Fibroblast of lung (primary cell): ENCODE data around the gene PSME3IP1.

Source experiments
- CTCF ChIP-seq, 2 donors: IDR thresholded peaks in 1 of 2; conservative IDR thresholded peaks in 1 of 2; 1 replicate in 1 of 2; 2 replicates in 1 of 2; pipeline ENCODE4 v1.5.1; 2011 to 2012; ENCODE audit warnings: low read length in 2 of 2, control low read depth in 1 of 2, inconsistent platforms in 1 of 2, low read depth in 1 of 2, mild to moderate bottlenecking in 1 of 2
- EZH2 ChIP-seq: IDR thresholded peaks from 2 replicates; pipeline ENCODE4 v1.5.1; 2012; ENCODE audit warnings: low read length, control low read depth, mild to moderate bottlenecking; ENCODE audit errors: missing control alignments

- TF ChIP-seq CTCF (conservative IDR thresholded peaks at IDR 0.05 in 1 of 2, IDR thresholded peaks at IDR 0.05 in 1 of 2; ENCODE audit: low read depth in 1 of 2, low read length in 2 of 2) = no peak
- no peak for TF ChIP-seq EZH2
Measured at GRCh38 chr16:57172721-57173290, 13.0 kb downstream of the PSME3IP1 start.
